B cell (primary cell): Measurements from ENCODE around the gene NAPSA. TPM values are rescaled to one million over a fixed set of nuclear protein-coding genes. Genes with fewer than 3 reads are reported as not detected.
A peak's percentile ranks its signal among the peaks of the same experiment; 100 is the strongest.
"Not testable (repeated sequence)": the region's sequence is repeated elsewhere in the genome, so short reads cannot be mapped to it uniquely, and the experiment has no call there.

Experiments
- ATAC-seq: fragments of 200-7000 bp; cut with Tn5 transposase; one replicate; pipeline ENCODE4 v1.10.0; 2021; ENCODE audit warnings: low read depth, mild to moderate bottlenecking, moderate number of reproducible peaks, moderate library complexity
- CTCF ChIA-PET: fragments of 350-600 bp; sonication (Branson Sonifier 250); formaldehyde crosslinking; loops from one replicate; lab custom pipeline; 2021; ENCODE audit warnings: antibody characterized with exemption, inconsistent platforms; lab: Charles Lee
- POLR2A ChIA-PET: fragments of 350-600 bp; sonication (Branson Sonifier 250); formaldehyde crosslinking; loops from one replicate; lab custom pipeline; 2021; ENCODE audit warnings: antibody characterized with exemption; lab: Charles Lee
- DNase-seq: peaks from one replicate; pipeline ENCODE4 v3.0.0; 2013
- H2AFZ ChIP-seq: 2 replicates; pipeline ENCODE4 v1.6.1; 2012; ENCODE audit warnings: mild to moderate bottlenecking, low read depth, low read length; ENCODE audit not compliant: insufficient read depth, poor library complexity, severe bottlenecking
- H3K27ac ChIP-seq, 2 donors: 1 replicate in 1 of 2; 2 replicates in 1 of 2; pipeline ENCODE4 v1.5.1; 2012 to 2013; ENCODE audit warnings: low read length in 2 of 2, mild to moderate bottlenecking in 2 of 2, moderate library complexity in 1 of 2
- H3K27me3 ChIP-seq, 4 experiments: fragments of 200-600 bp in 1 of 4; sonication (generic) in 1 of 4; replicated peaks in 1 of 4; 1 replicate in 2 of 4; 2 replicates in 2 of 4; pipeline versions ENCODE4 v1.6.1 to v1.7.0; 2013 to 2016; ENCODE audit warnings: low read length in 3 of 4, mild to moderate bottlenecking in 2 of 4, mixed read lengths in 1 of 4, moderate library complexity in 1 of 4; ENCODE audit not compliant: insufficient read depth in 4 of 4, control insufficient read depth in 3 of 4; ENCODE audit errors: control extremely low read depth in 1 of 4
- H3K36me3 ChIP-seq, 2 experiments: replicated peaks in 1 of 2; 1 replicate in 1 of 2; 2 replicates in 1 of 2; pipeline versions ENCODE4 v1.6.1 to v1.7.1; 2013; ENCODE audit warnings: low read length in 1 of 2; ENCODE audit not compliant: insufficient read depth in 2 of 2, control insufficient read depth in 1 of 2; ENCODE audit errors: control extremely low read depth in 1 of 2, extremely low read depth in 1 of 2
- H3K4me1 ChIP-seq, 2 donors: fragments of 200-600 bp in 1 of 2; sonication (generic) in 1 of 2; 1 replicate in 1 of 2; 2 replicates in 1 of 2; pipeline versions ENCODE4 v1.5.1 to v1.6.1; 2013 to 2017; ENCODE audit warnings: low read length in 2 of 2; ENCODE audit not compliant: control insufficient read depth in 2 of 2, insufficient read depth in 2 of 2
- H3K4me2 ChIP-seq: replicated peaks from 2 replicates; pipeline ENCODE3; 2012; ENCODE audit warnings: mild to moderate bottlenecking, low read depth, low read length; ENCODE audit not compliant: poor library complexity, severe bottlenecking
- H3K4me3 ChIP-seq, 5 experiments: fragments of 200-600 bp in 1 of 5; sonication (generic) in 1 of 5; 1 replicate in 3 of 5; 2 replicates in 2 of 5; pipeline versions ENCODE4 v1.5.1 to v1.7.0; 2011 to 2016; ENCODE audit warnings: low read length in 4 of 5, mild to moderate bottlenecking in 4 of 5, low read depth in 2 of 5, control low read depth in 1 of 5, moderate library complexity in 1 of 5; ENCODE audit not compliant: insufficient read depth in 1 of 5; ENCODE audit errors: control extremely low read depth in 1 of 5, extremely low read depth in 1 of 5
- H3K79me2 ChIP-seq: fragments of 200-600 bp; sonication (generic); one replicate; pipeline ENCODE4 v1.6.0; 2016; ENCODE audit warnings: low read length; ENCODE audit not compliant: control insufficient read depth, insufficient read depth
- H3K9ac ChIP-seq: fragments of 200-600 bp; sonication (generic); 2 replicates; pipeline ENCODE4 v1.6.1; 2017; ENCODE audit warnings: mild to moderate bottlenecking, low read length, moderate library complexity
- H3K9me3 ChIP-seq, 3 donors: one replicate each; pipeline versions ENCODE4 v1.6.1 to v1.7.1; 2013; ENCODE audit warnings: low read length in 2 of 3; ENCODE audit not compliant: control insufficient read depth in 2 of 3, insufficient read depth in 1 of 3; ENCODE audit errors: control extremely low read depth in 1 of 3
- H4K20me1 ChIP-seq: 2 replicates; pipeline ENCODE4 v1.6.0; 2012; ENCODE audit warnings: mild to moderate bottlenecking, low read length; ENCODE audit not compliant: insufficient read depth, control insufficient read depth, poor library complexity, severe bottlenecking
- H3K27ac Mint-ChIP-seq: one replicate; pipeline ENCODE4 v1.8.0; 2021; ENCODE audit warnings: mixed read lengths
- H3K27me3 Mint-ChIP-seq: one replicate; pipeline ENCODE4 v1.8.0; 2021; ENCODE audit warnings: mixed read lengths
- H3K4me1 Mint-ChIP-seq: one replicate; pipeline ENCODE4 v1.8.0; 2021; ENCODE audit warnings: mixed read lengths
- H3K4me3 Mint-ChIP-seq: one replicate; pipeline ENCODE4 v1.8.0; 2021; ENCODE audit warnings: mixed read lengths
- H3K9me3 Mint-ChIP-seq: one replicate; pipeline ENCODE4 v1.8.0; 2022; ENCODE audit warnings: mixed read lengths; ENCODE audit not compliant: insufficient read depth
- CTCF ChIP-seq: fragments of 200-600 bp; IDR thresholded peaks from one replicate; pipeline ENCODE4 v1.8.0; 2022; ENCODE audit warnings: antibody characterized with exemption, mild to moderate bottlenecking
- EZH2 ChIP-seq: IDR thresholded peaks from 2 replicates; pipeline ENCODE4 v1.6.1; 2012; ENCODE audit warnings: borderline replicate concordance, low read depth, mild to moderate bottlenecking, moderate library complexity, low read length; ENCODE audit not compliant: insufficient read depth, poor library complexity, severe bottlenecking
- WGBS: methylation state at CpG from one replicate; pipeline ENCODE4 v1.1.5; 2013; ENCODE audit warnings: missing lambda C conversion rate; ENCODE audit not compliant: insufficient coverage; 5-methylcytosine and 5-hydroxymethylcytosine counted together
- intact Hi-C: fragments of 100-400 bp; cut with micrococcal nuclease; formaldehyde crosslinking; loops from one replicate; pipeline ENCODE4 v1.10.0; 2022
- polyA plus RNA-seq: library from polyadenylated mRNA; depleted of rRNA; stranded (reverse); fragments of >200 nt; gene quantifications from 2 replicates; pipeline ENCODE4 v1.2.3, GENCODE V29; 2012
- total RNA-seq, 2 donors: library from RNA; stranded (reverse); fragments of 120-200 nt in 1 of 2; gene quantifications; 1 replicate in 1 of 2; 2 replicates in 1 of 2; pipeline versions ENCODE4 v1.2.3 to v1.2.4, GENCODE V29; 2013 to 2022

NAPSA gene
- total and polyA plus RNA-seq, 2 donors (not counting 1 experiment from before 2014, with no cell fraction given) = 4.0 to 4.7 TPM

- H3K27ac ChIP-seq, H3K27me3 Mint-ChIP-seq, H3K27ac Mint-ChIP-seq, H3K4me2 ChIP-seq, CTCF ChIA-PET, H3K9me3 Mint-ChIP-seq, H3K4me1 ChIP-seq, H4K20me1 ChIP-seq, H3K4me1 Mint-ChIP-seq, intact Hi-C loops, H3K9me3 ChIP-seq, DNase-seq, POLR2A ChIA-PET, H3K4me3 ChIP-seq, H3K27me3 ChIP-seq, H3K9ac ChIP-seq, H3K4me3 Mint-ChIP-seq, H2AFZ ChIP-seq, ATAC-seq: not testable (repeated sequence)
- WGBS = 100% methylated on average over 3 of the region's 3 CpGs
- peaks cover 0 to 11% of the 10 kb centered on the region in 2 experiments for H3K36me3 ChIP-seq
- peaks cover 63% of the 10 kb centered on the region for H3K79me2 ChIP-seq
These were observed 24.9 kb upstream of the NAPSA start for GRCh38 chr19:50390295-50390694.

- Histone ChIP-seq H3K9me3 (no peaks in the 10 kb centered on the region), H3K27me3 (no peaks in the 10 kb centered on the region), H4K20me1 (no peaks in the 10 kb centered on the region), H3K4me1 (peaks cover 12 to 18% of the 10 kb centered on the region in 2 donors), H2AFZ (no peak overlapping the region), H3K9ac (no peak overlapping the region), H3K79me2 (peaks cover 52% of the 10 kb centered on the region), H3K4me2 (no peak overlapping the region), H3K36me3 (peaks cover 0 to 8% of the 10 kb centered on the region in 2 experiments), H3K27ac (no peak overlapping the region), H3K4me3 (no peak overlapping the region)
- ChIA-PET POLR2A (no interaction called here), CTCF (no interaction called here)
- intact Hi-C loops = no loop called here
- H3K27ac Mint-ChIP-seq = peak overlapping the region; percentile 39
- ATAC-seq (no peak), DNase-seq (no peak)
- H3K9me3 Mint-ChIP-seq = no peaks in the 10 kb centered on the region
- 95% methylated on average over 8 of the region's 8 CpGs for WGBS
- TF ChIP-seq CTCF = no peak
- no peak for TF ChIP-seq EZH2
- peak overlapping the region; percentile 47 for H3K4me3 Mint-ChIP-seq
- peaks cover 26% of the 10 kb centered on the region for H3K4me1 Mint-ChIP-seq
- H3K27me3 Mint-ChIP-seq = no peaks in the 10 kb centered on the region
These were observed 22.4 kb upstream of the NAPSA start for GRCh38 chr19:50387868-50388245.
